Neuron (in vitro differentiated cells): ENCODE data around the gene C5orf24.
A peak's percentile ranks its signal among the peaks of the same experiment; 100 is the strongest.

Experiments
- H2AFZ ChIP-seq: one replicate; pipeline ENCODE4 v1.6.1; 2013; ENCODE audit warnings: low read depth, mild to moderate bottlenecking, inconsistent platforms, low read length, moderate library complexity
- H3K27me3 ChIP-seq: one replicate; pipeline ENCODE4 v1.6.1; 2013; ENCODE audit warnings: low read length; ENCODE audit not compliant: insufficient read depth
- H3K36me3 ChIP-seq: one replicate; pipeline ENCODE4 v1.6.1; 2013; ENCODE audit warnings: low read length; ENCODE audit not compliant: insufficient read depth
- H3K4me1 ChIP-seq: one replicate; pipeline ENCODE4 v1.6.1; 2013; ENCODE audit warnings: low read length; ENCODE audit not compliant: insufficient read depth
- H3K4me3 ChIP-seq: 2 replicates; pipeline ENCODE4 v1.5.1; 2013; ENCODE audit warnings: mild to moderate bottlenecking, low read length, moderate library complexity
- H3K9me3 ChIP-seq: one replicate; pipeline ENCODE4 v1.6.1; 2013; ENCODE audit warnings: low read length

Gene C5orf24

GRCh38 chr5:134902071-134902801 is 56.5 kb downstream of the C5orf24 start:
- Histone ChIP-seq H3K4me1 (no peaks in the 10 kb centered on the region), H2AFZ (no peak overlapping the region), H3K27me3 (no peaks in the 10 kb centered on the region), H3K4me3 (no peak overlapping the region), H3K9me3 (no peaks in the 10 kb centered on the region), H3K36me3 (peaks cover 7% of the 10 kb centered on the region)

- H3K9me3 ChIP-seq, result no peaks in the 10 kb centered on the region
- H2AFZ ChIP-seq, result peak within 1 kb of the TSS; percentile 96
- H3K36me3 ChIP-seq, result peaks cover 3% of the 10 kb centered on the region
- no peaks in the 10 kb centered on the region for H3K4me1 ChIP-seq
- H3K27me3 ChIP-seq, result no peaks in the 10 kb centered on the region
- H3K4me3 ChIP-seq, result peak within 1 kb of the TSS; percentile 83
Measured at GRCh38 chr5:134904610-134905245, 59.0 kb downstream of the C5orf24 start, which contains the start of gene PCBD2. TSS of gene PCBD2 (plus strand) at chr5:134905131. CDS start at chr5:134905140, 9 bp downstream.

GRCh38 chr5:134905246-134905996 is 59.7 kb downstream of the C5orf24 start:
- Histone ChIP-seq H3K4me3 (peak overlapping the region; percentile 83), H3K36me3 (peaks cover 5% of the 10 kb centered on the region), H3K27me3 (no peaks in the 10 kb centered on the region), H3K4me1 (no peaks in the 10 kb centered on the region), H2AFZ (peak overlapping the region; percentile 96), H3K9me3 (no peaks in the 10 kb centered on the region)

GRCh38 chr5:134906811-134907210 is 61.0 kb downstream of the C5orf24 start:
- H3K36me3 ChIP-seq, result peaks cover 18% of the 10 kb centered on the region
- H2AFZ ChIP-seq, result no peak overlapping the region
- no peaks in the 10 kb centered on the region for H3K27me3 ChIP-seq
- H3K4me1 ChIP-seq, result no peaks in the 10 kb centered on the region
- no peak overlapping the region for H3K4me3 ChIP-seq
- H3K9me3 ChIP-seq, result no peaks in the 10 kb centered on the region
